PFSK-1 (cell line): ENCODE results near the gene TWF2.

Experiments
- FOXP2 ChIP-seq: optimal IDR thresholded peaks from 2 replicates; pipeline ENCODE3; 2011; ENCODE audit warnings: borderline replicate concordance, control low read depth, inconsistent platforms; ENCODE audit not compliant: insufficient read depth; ENCODE audit errors: extremely low read length, extremely low read depth
- POLR2AphosphoS5 ChIP-seq: IDR thresholded peaks from 2 replicates; pipeline ENCODE4 v1.6.1; 2012; ENCODE audit warnings: low read depth, mild to moderate bottlenecking, control low read depth, low read length, moderate library complexity
- SIN3A ChIP-seq: IDR thresholded peaks from 2 replicates; pipeline ENCODE4 v1.6.1; 2012; ENCODE audit warnings: mild to moderate bottlenecking, low read length, moderate library complexity, borderline replicate concordance; ENCODE audit not compliant: insufficient read depth
- TAF1 ChIP-seq: IDR thresholded peaks from 2 replicates; pipeline ENCODE4 v1.6.1; 2012; ENCODE audit warnings: low read length, control low read depth, borderline replicate concordance; ENCODE audit not compliant: insufficient read depth
- TF ChIP-seq, protein P1 (sequence below), 2 experiments: IDR thresholded peaks; 2 replicates each; pipeline versions ENCODE4 v1.6.1 to v1.8.0; 2011 to 2012; ENCODE audit warnings: low read depth in 2 of 2, low read length in 2 of 2, control low read depth in 1 of 2, inconsistent platforms in 1 of 2, mild to moderate bottlenecking in 1 of 2, moderate library complexity in 1 of 2; ENCODE audit not compliant: insufficient read depth in 1 of 2

Gene TWF2

DNA sequence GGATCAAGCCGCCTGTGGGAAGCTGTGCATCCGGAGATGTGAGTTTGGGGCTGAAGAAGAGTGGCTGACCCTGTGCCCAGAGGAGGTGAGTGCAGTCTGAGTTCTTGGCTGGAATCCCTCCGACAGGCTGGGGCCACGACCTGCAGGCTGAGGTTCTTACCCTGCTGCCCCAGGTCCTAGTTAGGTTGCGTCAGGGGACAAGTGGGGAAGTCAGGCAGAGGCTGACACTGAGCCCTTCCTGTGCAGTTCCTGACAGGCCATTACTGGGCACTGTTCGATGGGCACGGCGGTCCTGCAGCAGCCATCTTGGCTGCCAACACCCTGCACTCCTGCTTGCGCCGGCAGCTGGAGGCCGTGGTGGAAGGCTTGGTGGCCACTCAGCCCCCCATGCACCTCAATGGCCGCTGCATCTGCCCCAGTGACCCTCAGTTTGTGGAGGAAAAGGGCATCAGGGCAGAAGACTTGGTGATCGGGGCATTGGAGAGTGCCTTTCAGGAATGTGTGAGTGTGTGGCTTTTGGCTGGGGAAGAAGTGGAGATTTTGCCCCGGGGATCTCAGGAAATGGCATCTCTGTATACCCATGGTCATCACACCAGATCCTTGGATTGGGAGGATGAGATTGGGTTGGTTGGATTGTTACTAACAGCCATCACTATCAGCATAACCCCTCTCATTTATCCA, 7.9 kb upstream of the TWF2 start:
- TF ChIP-seq TAF1: no peak
- no peak for TF ChIP-seq POLR2AphosphoS5
- TF ChIP-seq FOXP2: no peak
- TF ChIP-seq, protein P1, sequence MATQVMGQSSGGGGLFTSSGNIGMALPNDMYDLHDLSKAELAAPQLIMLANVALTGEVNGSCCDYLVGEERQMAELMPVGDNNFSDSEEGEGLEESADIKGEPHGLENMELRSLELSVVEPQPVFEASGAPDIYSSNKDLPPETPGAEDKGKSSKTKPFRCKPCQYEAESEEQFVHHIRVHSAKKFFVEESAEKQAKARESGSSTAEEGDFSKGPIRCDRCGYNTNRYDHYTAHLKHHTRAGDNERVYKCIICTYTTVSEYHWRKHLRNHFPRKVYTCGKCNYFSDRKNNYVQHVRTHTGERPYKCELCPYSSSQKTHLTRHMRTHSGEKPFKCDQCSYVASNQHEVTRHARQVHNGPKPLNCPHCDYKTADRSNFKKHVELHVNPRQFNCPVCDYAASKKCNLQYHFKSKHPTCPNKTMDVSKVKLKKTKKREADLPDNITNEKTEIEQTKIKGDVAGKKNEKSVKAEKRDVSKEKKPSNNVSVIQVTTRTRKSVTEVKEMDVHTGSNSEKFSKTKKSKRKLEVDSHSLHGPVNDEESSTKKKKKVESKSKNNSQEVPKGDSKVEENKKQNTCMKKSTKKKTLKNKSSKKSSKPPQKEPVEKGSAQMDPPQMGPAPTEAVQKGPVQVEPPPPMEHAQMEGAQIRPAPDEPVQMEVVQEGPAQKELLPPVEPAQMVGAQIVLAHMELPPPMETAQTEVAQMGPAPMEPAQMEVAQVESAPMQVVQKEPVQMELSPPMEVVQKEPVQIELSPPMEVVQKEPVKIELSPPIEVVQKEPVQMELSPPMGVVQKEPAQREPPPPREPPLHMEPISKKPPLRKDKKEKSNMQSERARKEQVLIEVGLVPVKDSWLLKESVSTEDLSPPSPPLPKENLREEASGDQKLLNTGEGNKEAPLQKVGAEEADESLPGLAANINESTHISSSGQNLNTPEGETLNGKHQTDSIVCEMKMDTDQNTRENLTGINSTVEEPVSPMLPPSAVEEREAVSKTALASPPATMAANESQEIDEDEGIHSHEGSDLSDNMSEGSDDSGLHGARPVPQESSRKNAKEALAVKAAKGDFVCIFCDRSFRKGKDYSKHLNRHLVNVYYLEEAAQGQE (IDR thresholded peaks at IDR 0.05; ENCODE audit: insufficient read depth in 1 of 2, low read depth in 2 of 2, low read length in 2 of 2): no peak
- TF ChIP-seq SIN3A: no peak

DNA sequence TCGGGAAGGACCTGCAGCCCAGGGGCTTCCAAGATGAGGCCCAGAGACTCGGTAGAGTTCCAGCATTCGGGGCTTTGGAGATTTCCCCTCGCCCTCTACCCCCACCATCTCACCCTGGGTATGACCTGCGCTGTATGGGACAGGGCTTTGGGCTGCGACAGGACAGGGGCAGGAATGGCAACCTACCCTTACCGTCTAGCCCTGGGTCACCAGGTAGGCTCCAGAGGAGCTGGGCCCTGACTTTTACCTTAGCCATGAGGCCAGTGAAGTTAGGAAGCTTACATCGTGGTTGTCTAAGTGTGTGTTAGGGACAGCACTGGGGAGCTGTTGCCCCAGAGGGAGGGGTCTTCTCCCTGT, 7.3 kb upstream of the TWF2 start:
- TF ChIP-seq FOXP2 (no peak), TAF1 (no peak), SIN3A (no peak), POLR2AphosphoS5 (no peak)
- TF ChIP-seq, protein P1 (IDR thresholded peaks at IDR 0.05; ENCODE audit: insufficient read depth in 1 of 2, low read depth in 2 of 2, low read length in 2 of 2): no peak

DNA sequence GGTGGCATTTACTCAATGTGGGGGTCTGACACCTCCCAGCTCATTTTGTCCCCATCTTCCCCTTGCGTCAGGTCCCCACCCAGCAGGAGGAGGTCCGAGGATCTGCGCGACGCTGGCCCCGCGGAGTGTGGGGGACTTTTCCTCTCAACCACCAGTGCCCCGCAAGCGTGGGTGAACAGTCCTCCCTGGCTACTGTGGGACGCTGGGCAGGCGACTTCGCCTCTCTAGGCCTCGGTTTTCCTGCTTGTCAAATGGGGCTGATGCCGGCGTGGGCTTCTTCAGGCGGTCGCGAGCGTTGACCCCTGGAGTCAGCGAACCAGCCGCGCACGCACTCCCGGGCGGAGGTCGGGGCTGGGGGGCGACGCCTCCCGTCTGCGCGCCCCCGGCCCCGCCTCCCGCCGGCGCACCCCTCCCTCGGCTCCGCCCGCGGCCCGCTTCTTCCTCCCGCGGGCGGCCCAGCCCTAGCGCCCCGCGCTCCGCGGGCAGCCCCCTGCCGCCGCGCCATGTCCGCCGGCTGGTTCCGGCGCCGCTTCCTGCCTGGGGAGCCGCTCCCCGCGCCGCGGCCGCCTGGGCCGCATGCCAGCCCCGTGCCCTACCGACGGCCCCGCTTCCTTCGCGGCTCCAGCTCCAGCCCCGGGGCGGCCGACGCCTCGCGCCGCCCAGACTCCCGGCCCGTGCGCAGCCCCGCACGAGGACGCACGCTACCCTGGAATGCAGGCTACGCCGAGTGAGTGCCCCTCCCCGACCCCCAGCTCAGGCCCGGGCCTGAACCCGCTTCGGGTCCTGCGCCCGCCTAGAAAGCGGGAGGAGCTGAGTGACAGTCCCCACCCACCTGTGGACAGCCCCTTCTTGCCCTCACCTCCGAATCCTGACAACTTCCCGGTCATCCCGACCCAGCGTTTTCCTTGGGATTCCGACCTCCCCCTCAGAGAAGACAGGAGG, 6.6 kb upstream of the TWF2 start, which contains the start of gene PPM1M:
PPM1M (plus strand) TSS at position 438 of the 942 bp plus-strand sequence; CDS start at position 504, 66 bp downstream.
- TF ChIP-seq SIN3A: no peak
- TF ChIP-seq FOXP2: no peak
- TF ChIP-seq POLR2AphosphoS5: no peak

DNA sequence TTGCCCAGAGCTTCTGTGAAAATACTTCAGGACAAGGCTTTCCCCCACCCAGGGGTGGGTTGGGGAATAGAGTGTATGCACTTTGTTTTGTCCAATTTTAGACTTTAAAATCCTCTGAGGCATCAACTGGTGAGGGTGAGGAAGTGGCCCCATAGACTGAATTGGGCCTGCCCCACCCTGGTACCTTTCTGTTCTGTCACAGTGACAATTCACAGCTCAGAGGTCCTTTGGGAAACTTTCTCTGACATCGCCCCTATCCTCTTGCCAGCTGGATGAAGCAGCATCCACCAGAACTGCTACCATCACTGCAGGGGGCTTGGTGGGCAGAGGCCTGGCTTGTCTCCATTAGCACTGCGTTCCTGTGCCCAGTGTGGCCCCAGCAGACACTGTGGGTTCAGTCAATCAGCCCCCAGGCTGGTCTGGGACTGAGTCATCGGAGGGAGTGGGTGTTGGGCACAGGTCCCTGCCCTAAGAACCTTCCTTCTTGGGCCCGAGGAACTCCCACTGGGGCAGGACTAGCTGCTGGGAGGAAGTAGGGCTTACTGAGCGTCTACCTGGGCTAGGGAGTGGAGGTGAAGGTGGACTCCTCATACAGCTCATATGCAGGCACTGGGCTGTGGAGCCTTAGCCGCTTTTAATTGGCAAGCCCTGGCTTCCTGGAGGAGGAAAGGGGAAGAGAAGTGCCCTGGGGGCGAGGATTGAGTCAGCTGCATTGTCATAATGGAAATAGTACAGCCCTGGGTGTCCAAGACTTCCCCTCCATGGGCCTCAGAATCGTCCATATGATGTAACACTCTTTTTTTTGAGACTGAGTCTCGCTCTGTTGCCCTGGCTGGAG, 5.1 kb upstream of the TWF2 start:
- TF ChIP-seq SIN3A: no peak
- TF ChIP-seq POLR2AphosphoS5: no peak
- no peak for TF ChIP-seq FOXP2
- TF ChIP-seq TAF1: no peak
- TF ChIP-seq, protein P1 (IDR thresholded peaks at IDR 0.05; ENCODE audit: insufficient read depth in 1 of 2, low read depth in 2 of 2, low read length in 2 of 2): no peak

DNA sequence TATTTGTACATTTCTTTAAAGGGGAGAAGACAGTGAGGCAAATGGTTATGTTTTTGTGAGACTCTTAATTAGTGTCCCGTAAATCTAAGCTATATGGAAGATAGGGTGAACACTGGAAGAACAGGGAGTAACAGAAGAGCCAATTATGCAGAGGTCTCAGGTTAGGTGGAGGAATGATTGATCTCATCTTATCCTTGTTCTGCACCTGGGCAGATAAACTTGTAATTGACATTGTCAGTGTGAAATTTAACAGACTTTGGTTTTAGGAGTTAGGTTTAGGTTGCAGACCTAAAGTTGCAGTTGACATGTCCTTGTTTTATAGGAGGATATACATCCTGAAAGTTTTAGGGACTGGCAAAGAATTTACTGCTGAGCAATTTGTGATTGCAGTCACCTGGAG, 3.1 kb upstream of the TWF2 start:
- no peak for TF ChIP-seq SIN3A
- TF ChIP-seq POLR2AphosphoS5: no peak
- TF ChIP-seq, protein P1 (IDR thresholded peaks at IDR 0.05; ENCODE audit: insufficient read depth in 1 of 2, low read depth in 2 of 2, low read length in 2 of 2): no peak
- TF ChIP-seq FOXP2: no peak
- no peak for TF ChIP-seq TAF1
